ENCODE measurements around the gene ZEB2. TPM values are rescaled to one million over a fixed set of nuclear protein-coding genes. Genes with fewer than 3 reads are reported as not detected.

The ZEB2 gene
- total and polyA plus RNA-seq, 2 of the 8 experiments (the other 6 are each of a cell fraction or from before 2014, with no cell fraction given) = 0.38 TPM; not detected in 1

- no CpG with 5 or more reads among the region's 1 CpG for WGBS, 2 experiments (ENCODE audit: extremely low coverage in 1 of 2, insufficient coverage in 1 of 2, insufficient read length in 1 of 2, insufficient replicate concordance in 2 of 2, low coverage in 1 of 2, low lambda C conversion rate in 2 of 2, missing lambda C conversion rate in 1 of 2)
- Histone ChIP-seq H3K4me3 (ENCODE audit: extremely low read depth in 1 of 4, insufficient read depth in 2 of 4, low read depth in 3 of 4, low read length in 4 of 4) (no peak overlapping the region), H2BK12ac (ENCODE audit: low read depth, low read length) (no peak overlapping the region), H4K91ac (replicated peaks; ENCODE audit: insufficient read length, low read length) (no peak overlapping the region), H3K9ac (replicated peaks in 1 of 4; ENCODE audit: extremely low read depth in 1 of 4, low read depth in 3 of 4, low read length in 3 of 4) (no peak overlapping the region), H4K8ac (ENCODE audit: extremely low read depth, insufficient read depth, low read length) (no peak overlapping the region), H3K79me1 (ENCODE audit: low read depth, low read length) (no peaks in the 10 kb centered on the region), H3K14ac (ENCODE audit: insufficient read length) (no peak overlapping the region), H2AFZ (ENCODE audit: low read length) (no peak overlapping the region), H3K18ac (ENCODE audit: extremely low read depth, low read length) (no peak overlapping the region), H2BK5ac (ENCODE audit: low read depth, low read length) (no peak overlapping the region), H2BK20ac (ENCODE audit: low read length) (no peak overlapping the region), H3K36me3 (ENCODE audit: control insufficient read depth in 2 of 4, insufficient read depth in 4 of 4, low read length in 3 of 4) (no peaks in the 10 kb centered on the region), H3K56ac (replicated peaks; ENCODE audit: insufficient read length, low read depth, low read length) (no peak overlapping the region), H3K4ac (replicated peaks; ENCODE audit: insufficient read length, low read depth, low read length) (no peak overlapping the region), H2AK5ac (ENCODE audit: low read depth, low read length) (no peak overlapping the region), H3K23ac (ENCODE audit: insufficient read length) (no peak overlapping the region), H3K4me2 (ENCODE audit: insufficient read depth in 1 of 2, low read depth in 2 of 2, low read length in 2 of 2) (no peak overlapping the region), H3K23me2 (ENCODE audit: low read depth, low read length) (no peaks in the 10 kb centered on the region; the same call in 1 of the 2 replicates), H3K27me3 (replicated peaks in 1 of 4; ENCODE audit: control insufficient read depth in 3 of 4, extremely low read depth in 1 of 4, insufficient read depth in 3 of 4, low read length in 3 of 4) (no peaks in the 10 kb centered on the region), H3K4me1 (replicated peaks in 1 of 4; ENCODE audit: control insufficient read depth in 3 of 4, insufficient read depth in 4 of 4, low read length in 3 of 4) (0 out of 7 replicates have a peak, but pooled peaks cover 0 to 2% (median 0%) of the 10 kb centered on the region in 4 experiments), H3K27ac (ENCODE audit: low read depth, low read length) (no peak overlapping the region), H3K79me2 (ENCODE audit: control insufficient read depth in 1 of 2, insufficient read depth in 2 of 2, low read length in 2 of 2) (no peaks in the 10 kb centered on the region), H2BK120ac (replicated peaks; ENCODE audit: low read depth, low read length) (no peak overlapping the region), H4K20me1 (replicated peaks in 1 of 2; ENCODE audit: control insufficient read depth in 1 of 2, insufficient read depth in 2 of 2, low read length in 2 of 2) (no peaks in the 10 kb centered on the region), H2BK15ac (ENCODE audit: low read length) (no peak overlapping the region), H3K9me3 (ENCODE audit: insufficient read depth in 2 of 2, low read depth in 1 of 2, low read length in 1 of 2) (no peaks in the 10 kb centered on the region), H4K5ac (ENCODE audit: insufficient read length, low read depth, low read length) (no peak overlapping the region)
- CTCF ChIA-PET (ENCODE audit: partially characterized antibody) = no interaction called here
- POLR2A ChIA-PET (ENCODE audit: partially characterized antibody) = no interaction called here
- no peak for FAIRE-seq
- no peak for DNase-seq (ENCODE audit: low read depth in 1 of 2, low spot score in 2 of 2)
- TF ChIP-seq CEBPB (IDR thresholded peaks at IDR 0.05; ENCODE audit: low read depth, low read length) (no peak), SP1 (IDR thresholded peaks at IDR 0.05; ENCODE audit: low read depth, low read length) (no peak), TEAD4 (IDR thresholded peaks at IDR 0.05; ENCODE audit: low read depth, low read length) (no peak), BRCA1 (IDR thresholded peaks at IDR 0.05; ENCODE audit: low read depth, low read length) (no peak), CBX8 (IDR thresholded peaks at IDR 0.05; ENCODE audit: borderline replicate concordance, low read depth, low read length) (no peak), SIRT6 (IDR thresholded peaks at IDR 0.05; ENCODE audit: low read length) (no peak), JUN (IDR thresholded peaks at IDR 0.05; ENCODE audit: low read depth, low read length) (no peak), POU5F1 (IDR thresholded peaks at IDR 0.05; ENCODE audit: low read depth, low read length) (no peak), SUZ12 (IDR thresholded peaks at IDR 0.05; ENCODE audit: low read length) (no peak), POLR2AphosphoS5 (IDR thresholded peaks at IDR 0.05; ENCODE audit: low read depth, low read length) (no peak)
- TF ChIP-seq, protein P1, sequence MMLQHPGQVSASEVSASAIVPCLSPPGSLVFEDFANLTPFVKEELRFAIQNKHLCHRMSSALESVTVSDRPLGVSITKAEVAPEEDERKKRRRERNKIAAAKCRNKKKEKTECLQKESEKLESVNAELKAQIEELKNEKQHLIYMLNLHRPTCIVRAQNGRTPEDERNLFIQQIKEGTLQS (IDR thresholded peaks at IDR 0.05; ENCODE audit: insufficient read depth, low read depth, low read length) = no peak
- TF ChIP-seq, protein P2, sequence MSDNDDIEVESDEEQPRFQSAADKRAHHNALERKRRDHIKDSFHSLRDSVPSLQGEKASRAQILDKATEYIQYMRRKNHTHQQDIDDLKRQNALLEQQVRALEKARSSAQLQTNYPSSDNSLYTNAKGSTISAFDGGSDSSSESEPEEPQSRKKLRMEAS (IDR thresholded peaks at IDR 0.05) = no peak
- TF ChIP-seq, protein P3, sequence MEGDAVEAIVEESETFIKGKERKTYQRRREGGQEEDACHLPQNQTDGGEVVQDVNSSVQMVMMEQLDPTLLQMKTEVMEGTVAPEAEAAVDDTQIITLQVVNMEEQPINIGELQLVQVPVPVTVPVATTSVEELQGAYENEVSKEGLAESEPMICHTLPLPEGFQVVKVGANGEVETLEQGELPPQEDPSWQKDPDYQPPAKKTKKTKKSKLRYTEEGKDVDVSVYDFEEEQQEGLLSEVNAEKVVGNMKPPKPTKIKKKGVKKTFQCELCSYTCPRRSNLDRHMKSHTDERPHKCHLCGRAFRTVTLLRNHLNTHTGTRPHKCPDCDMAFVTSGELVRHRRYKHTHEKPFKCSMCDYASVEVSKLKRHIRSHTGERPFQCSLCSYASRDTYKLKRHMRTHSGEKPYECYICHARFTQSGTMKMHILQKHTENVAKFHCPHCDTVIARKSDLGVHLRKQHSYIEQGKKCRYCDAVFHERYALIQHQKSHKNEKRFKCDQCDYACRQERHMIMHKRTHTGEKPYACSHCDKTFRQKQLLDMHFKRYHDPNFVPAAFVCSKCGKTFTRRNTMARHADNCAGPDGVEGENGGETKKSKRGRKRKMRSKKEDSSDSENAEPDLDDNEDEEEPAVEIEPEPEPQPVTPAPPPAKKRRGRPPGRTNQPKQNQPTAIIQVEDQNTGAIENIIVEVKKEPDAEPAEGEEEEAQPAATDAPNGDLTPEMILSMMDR (IDR thresholded peaks at IDR 0.05; ENCODE audit: control extremely low read depth in 1 of 3, insufficient read depth in 1 of 3, low read depth in 1 of 3, low read length in 3 of 3) = no peak
These were observed 40.3 kb upstream of the ZEB2 start for GRCh38 chr2:144560251-144560650.
